Measurements from ENCODE around the gene GRIPAP1.

DNA sequence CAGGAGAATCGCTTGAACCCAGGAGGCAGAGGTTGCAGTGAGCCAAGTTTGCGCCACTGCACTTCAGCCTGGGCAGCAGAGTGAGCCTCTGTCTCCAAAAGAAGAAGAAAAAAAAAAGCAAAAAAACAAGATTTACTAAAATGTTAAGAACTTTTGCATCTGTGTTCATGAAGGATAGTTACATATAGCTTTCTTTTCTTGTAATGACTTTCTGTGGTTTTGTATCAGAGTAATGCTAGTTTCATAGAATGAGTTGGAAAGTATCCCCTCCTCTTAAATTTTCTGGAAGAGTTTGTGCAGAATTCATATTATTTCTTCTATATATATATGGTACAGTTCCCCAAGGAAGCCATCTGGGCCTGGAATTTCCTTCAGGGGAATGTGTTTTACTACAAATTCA is 17.0 kb upstream of the GRIPAP1 start:
- TF ChIP-seq, protein P1, sequence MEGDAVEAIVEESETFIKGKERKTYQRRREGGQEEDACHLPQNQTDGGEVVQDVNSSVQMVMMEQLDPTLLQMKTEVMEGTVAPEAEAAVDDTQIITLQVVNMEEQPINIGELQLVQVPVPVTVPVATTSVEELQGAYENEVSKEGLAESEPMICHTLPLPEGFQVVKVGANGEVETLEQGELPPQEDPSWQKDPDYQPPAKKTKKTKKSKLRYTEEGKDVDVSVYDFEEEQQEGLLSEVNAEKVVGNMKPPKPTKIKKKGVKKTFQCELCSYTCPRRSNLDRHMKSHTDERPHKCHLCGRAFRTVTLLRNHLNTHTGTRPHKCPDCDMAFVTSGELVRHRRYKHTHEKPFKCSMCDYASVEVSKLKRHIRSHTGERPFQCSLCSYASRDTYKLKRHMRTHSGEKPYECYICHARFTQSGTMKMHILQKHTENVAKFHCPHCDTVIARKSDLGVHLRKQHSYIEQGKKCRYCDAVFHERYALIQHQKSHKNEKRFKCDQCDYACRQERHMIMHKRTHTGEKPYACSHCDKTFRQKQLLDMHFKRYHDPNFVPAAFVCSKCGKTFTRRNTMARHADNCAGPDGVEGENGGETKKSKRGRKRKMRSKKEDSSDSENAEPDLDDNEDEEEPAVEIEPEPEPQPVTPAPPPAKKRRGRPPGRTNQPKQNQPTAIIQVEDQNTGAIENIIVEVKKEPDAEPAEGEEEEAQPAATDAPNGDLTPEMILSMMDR (IDR thresholded peaks at IDR 0.05; ENCODE audit: extremely low read depth in 1 of 2, insufficient read depth in 1 of 2, low read depth in 1 of 2, low read length in 2 of 2) = no peak
- no peak for TF ChIP-seq EZH2 (IDR thresholded peaks at IDR 0.05; ENCODE audit: borderline replicate concordance, low read depth, low read length, severe bottlenecking)
- TF ChIP-seq, protein P2, sequence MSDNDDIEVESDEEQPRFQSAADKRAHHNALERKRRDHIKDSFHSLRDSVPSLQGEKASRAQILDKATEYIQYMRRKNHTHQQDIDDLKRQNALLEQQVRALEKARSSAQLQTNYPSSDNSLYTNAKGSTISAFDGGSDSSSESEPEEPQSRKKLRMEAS (IDR thresholded peaks at IDR 0.05; ENCODE audit: insufficient read depth, insufficient read length) = no peak
- no peak for TF ChIP-seq POLR2A (IDR thresholded peaks at IDR 0.05; ENCODE audit: low read depth, low read length)
- no peak for TF ChIP-seq POLR2AphosphoS5 (IDR thresholded peaks at IDR 0.05; ENCODE audit: insufficient read depth, low read depth, low read length)
- no peak for TF ChIP-seq FOS (IDR thresholded peaks at IDR 0.05; ENCODE audit: borderline replicate concordance, insufficient read depth, low read length)

Data from endothelial cell of umbilical vein (primary cell).